Sigmoid colon (tissue), 4 donors: ENCODE measurements around the gene PLEKHG4B.

Experiments used
- CTCF ChIP-seq, 4 experiments: fragments of 450-650 bp in 3 of 4; fragments of 200-600 bp in 1 of 4; IDR thresholded peaks; one replicate each; pipeline ENCODE4 v1.5.1; 2016 to 2019; ENCODE audit warnings: antibody characterized with exemption in 4 of 4, mild to moderate bottlenecking in 3 of 4, moderate library complexity in 2 of 4
- POLR2AphosphoS5 ChIP-seq, 4 donors: sonication (generic); formaldehyde crosslinking; IDR thresholded peaks; one replicate each; pipeline ENCODE4 v1.6.1; 2017; ENCODE audit warnings: antibody characterized with exemption in 4 of 4

- TF ChIP-seq CTCF (IDR thresholded peaks at IDR 0.05) (no peak), POLR2AphosphoS5 (IDR thresholded peaks at IDR 0.05) (no peak)
These were observed 115.6 kb downstream of the PLEKHG4B start for GRCh38 chr5:207599-207998.
